GM12891 (cell line): ENCODE measurements around the gene MIOX.
A peak's percentile ranks its signal among the peaks of the same experiment; 100 is the strongest.

ENCODE experiments used
- DNase-seq: peaks from one replicate; pipeline ENCODE4 v3.0.0; 2011; ENCODE audit warnings: low spot score; ENCODE audit not compliant: insufficient read length
- FAIRE-seq: peaks from 2 replicates; lab custom pipeline; 2011; peaks lifted over from hg19 to GRCh38; lab: Jason Lieb, UNC
- PAX5 ChIP-seq: IDR thresholded peaks from 2 replicates; pipeline ENCODE4 v1.6.1; 2011; ENCODE audit warnings: low read length, moderate library complexity, mild to moderate bottlenecking; ENCODE audit not compliant: insufficient read depth, severe bottlenecking
- POLR2A ChIP-seq: IDR thresholded peaks from 2 replicates; pipeline ENCODE4 v1.6.1; 2011; ENCODE audit warnings: low read depth, low read length, control low read depth
- POLR2AphosphoS5 ChIP-seq: IDR thresholded peaks from 2 replicates; pipeline ENCODE4 v1.6.1; 2011; ENCODE audit warnings: low read depth, low read length, control low read depth
- POU2F2 ChIP-seq: IDR thresholded peaks from 2 replicates; pipeline ENCODE4 v1.6.1; 2011; ENCODE audit warnings: low read depth, mild to moderate bottlenecking, control low read depth, low read length, moderate library complexity
- SPI1 ChIP-seq: IDR thresholded peaks from 2 replicates; pipeline ENCODE4 v1.6.1; 2011; ENCODE audit warnings: low read depth, low read length, control low read depth
- TAF1 ChIP-seq: IDR thresholded peaks from 2 replicates; pipeline ENCODE4 v1.6.1; 2011; ENCODE audit warnings: low read depth, low read length, control low read depth

Gene MIOX

GRCh38 chr22:50505276-50505775 lies 18.7 kb downstream of the MIOX start:
- DNase-seq (no peak), FAIRE-seq (no peak)

GRCh38 chr22:50505776-50506610 lies 19.3 kb downstream of the MIOX start:
- no peak for TF ChIP-seq SPI1
- no peak for TF ChIP-seq PAX5
- no peak for TF ChIP-seq POU2F2
- no peak for TF ChIP-seq TAF1
- DNase-seq (no peak), FAIRE-seq (no peak)

More at GRCh38 chr22:50505276-50505775, 18.7 kb downstream of the MIOX start:
- no peak for TF ChIP-seq TAF1
- no peak for TF ChIP-seq POU2F2
- TF ChIP-seq POLR2AphosphoS5 = no peak
- no peak for TF ChIP-seq PAX5
- no peak for TF ChIP-seq POLR2A
- TF ChIP-seq SPI1 = no peak

GRCh38 chr22:50506611-50507420 lies 20.2 kb downstream of the MIOX start:
- TF ChIP-seq SPI1 = no peak
- no peak for TF ChIP-seq POLR2AphosphoS5
- TF ChIP-seq PAX5 = no peak
- TF ChIP-seq POU2F2 = no peak
- TF ChIP-seq TAF1 = no peak
- TF ChIP-seq POLR2A = no peak
- FAIRE-seq (no peak), DNase-seq (no peak)

GRCh38 chr22:50507421-50507990 lies 20.8 kb downstream of the MIOX start, which contains the start of gene LMF2:
Gene LMF2 (minus strand): TSS chr22:50507702. CDS start chr22:50507675, 27 bp downstream.
- peak; percentile 36; the same call in 1 of the 2 replicates for TF ChIP-seq TAF1
- no peak for TF ChIP-seq SPI1
- TF ChIP-seq POU2F2 = no peak
- no peak for TF ChIP-seq PAX5
- TF ChIP-seq POLR2AphosphoS5 = peak; percentile 2; the same call in 1 of the 2 replicates
- 0 out of 2 replicates have a peak, but pooled peaks have one; percentile 40 for TF ChIP-seq POLR2A
- DNase-seq (peak; percentile 99), FAIRE-seq (peak; percentile 93)

GRCh38 chr22:50507991-50508884 lies 21.6 kb downstream of the MIOX start, which contains the start of gene NCAPH2:
Gene NCAPH2 (plus strand): TSS chr22:50508224. CDS start chr22:50508338, 114 bp downstream.
- FAIRE-seq = peak; percentile 99
- peak; percentile 100 for DNase-seq
- TF ChIP-seq POLR2AphosphoS5 = peak; percentile 88
- TF ChIP-seq SPI1 = no peak
- TF ChIP-seq POU2F2 = peak; percentile 20; the same call in 1 of the 2 replicates
- peak; percentile 87 for TF ChIP-seq POLR2A
- no peak for TF ChIP-seq PAX5
- peak; percentile 92 for TF ChIP-seq TAF1

GRCh38 chr22:50508897-50509296 lies 22.2 kb downstream of the MIOX start:
- DNase-seq (no peak), FAIRE-seq (peak; percentile 77)

GRCh38 chr22:50513175-50513574 lies 26.5 kb downstream of the MIOX start:
- FAIRE-seq (no peak), DNase-seq (no peak)
- TF ChIP-seq POU2F2 = no peak
- no peak for TF ChIP-seq POLR2AphosphoS5
- no peak for TF ChIP-seq SPI1
- TF ChIP-seq PAX5 = no peak
- TF ChIP-seq TAF1 = no peak
- TF ChIP-seq POLR2A = no peak

More at GRCh38 chr22:50508897-50509296, 22.2 kb downstream of the MIOX start:
- no peak for TF ChIP-seq TAF1
- TF ChIP-seq PAX5 = no peak
- TF ChIP-seq SPI1 = no peak
- no peak for TF ChIP-seq POU2F2
- no peak for TF ChIP-seq POLR2A
- no peak for TF ChIP-seq POLR2AphosphoS5

- TF ChIP-seq POLR2A = no peak
- no peak for TF ChIP-seq TAF1
- no peak for TF ChIP-seq POU2F2
- TF ChIP-seq PAX5 = no peak
- no peak for TF ChIP-seq POLR2AphosphoS5
- TF ChIP-seq SPI1 = no peak
- DNase-seq = no peak
- FAIRE-seq = no peak
Observed at GRCh38 chr22:50516068-50516467, 29.4 kb downstream of the MIOX start.
